Activated CD8-positive, alpha-beta memory T cell treated with anti-CD3 and anti-CD28 coated beads, Interleukin-2, amount 50 U/mL, for 24 hours (primary cell): ENCODE results near the gene SLC25A6.
"Not testable (repeated sequence)": the region's sequence is repeated elsewhere in the genome, so short reads cannot be mapped to it uniquely, and the experiment has no call there.

Source experiments
- DNase-seq: peaks from one replicate; pipeline ENCODE4 v3.0.0-alpha.2; 2020; ENCODE audit errors: extremely low read depth

The SLC25A6 gene

DNA sequence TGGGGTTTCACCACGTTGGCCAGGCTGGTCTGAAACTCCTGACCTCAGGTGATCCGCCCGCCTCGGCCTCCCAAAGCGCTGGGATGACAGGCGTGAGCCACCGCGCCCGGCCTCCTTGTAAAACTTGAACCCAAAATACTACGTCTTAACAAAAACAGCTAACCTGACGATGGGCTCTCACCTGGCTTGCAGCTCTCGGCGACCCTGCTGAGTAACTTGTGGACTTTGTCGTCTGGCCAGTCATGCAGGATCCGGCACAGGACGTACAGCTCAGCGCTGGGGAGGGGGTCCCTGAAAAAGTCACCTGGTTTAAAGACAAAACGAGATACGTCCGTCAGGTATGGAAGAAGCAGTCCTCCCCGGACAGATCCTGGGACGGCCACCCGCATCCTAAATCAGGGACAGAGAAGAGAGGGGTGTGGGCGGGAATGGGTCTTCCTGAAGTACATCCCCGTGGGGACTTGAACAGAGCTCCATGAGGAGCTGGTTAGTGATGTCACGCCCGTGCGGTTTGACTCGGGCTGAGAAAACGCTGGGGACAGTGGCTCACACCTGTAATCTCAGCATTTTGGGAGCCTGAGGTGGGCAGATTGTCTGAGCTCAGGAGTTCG is 20.7 kb upstream of the SLC25A6 start:
- no peak for DNase-seq

- DNase-seq: no peak
Measured at GRCh38 chrX:1411326-1411725, 19.4 kb upstream of the SLC25A6 start.

DNA sequence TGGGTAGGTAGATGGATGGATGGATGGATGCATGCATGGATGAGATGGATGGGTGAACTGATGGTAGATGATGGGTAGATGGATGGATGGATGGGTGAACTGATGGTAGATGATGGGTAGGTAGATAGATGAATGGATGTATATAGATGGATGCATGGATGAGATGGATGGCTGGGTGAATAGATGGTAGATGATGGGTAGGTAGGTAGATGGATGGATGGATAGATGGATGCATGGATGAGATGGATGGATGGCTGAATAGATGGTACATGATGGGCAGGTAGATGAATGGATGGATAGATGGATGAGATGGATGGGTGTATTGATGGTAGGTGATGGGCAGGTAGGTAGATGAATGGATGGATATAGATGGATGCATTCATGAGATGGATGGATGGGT is 15.1 kb upstream of the SLC25A6 start:
- no peak for DNase-seq

- DNase-seq: not testable (repeated sequence)
Measured at GRCh38 chrX:1405769-1406168, 13.9 kb upstream of the SLC25A6 start.

GRCh38 chrX:1403867-1404266 is 12.0 kb upstream of the SLC25A6 start:
- not testable (repeated sequence) for DNase-seq

DNA sequence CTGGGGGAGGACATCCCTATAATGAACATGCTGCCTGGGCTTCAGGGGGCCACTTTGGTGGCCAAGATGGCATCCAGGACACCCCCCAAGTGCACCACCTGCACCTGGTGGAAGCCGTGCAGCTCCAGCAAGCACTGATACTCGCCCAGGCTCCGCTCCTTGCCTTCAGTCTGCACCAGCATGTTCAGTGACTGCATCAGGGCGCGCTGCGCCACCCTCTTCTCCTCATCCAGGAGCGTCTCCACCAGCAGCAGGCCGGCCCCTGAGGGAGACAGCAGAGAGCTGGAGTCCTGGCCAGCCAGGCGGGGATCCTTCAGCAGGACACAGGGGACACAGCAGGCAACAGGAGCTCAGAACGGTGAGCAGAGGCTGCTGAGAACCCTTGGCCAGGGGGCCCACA is 11.3 kb upstream of the SLC25A6 start:
- DNase-seq: no peak

DNA sequence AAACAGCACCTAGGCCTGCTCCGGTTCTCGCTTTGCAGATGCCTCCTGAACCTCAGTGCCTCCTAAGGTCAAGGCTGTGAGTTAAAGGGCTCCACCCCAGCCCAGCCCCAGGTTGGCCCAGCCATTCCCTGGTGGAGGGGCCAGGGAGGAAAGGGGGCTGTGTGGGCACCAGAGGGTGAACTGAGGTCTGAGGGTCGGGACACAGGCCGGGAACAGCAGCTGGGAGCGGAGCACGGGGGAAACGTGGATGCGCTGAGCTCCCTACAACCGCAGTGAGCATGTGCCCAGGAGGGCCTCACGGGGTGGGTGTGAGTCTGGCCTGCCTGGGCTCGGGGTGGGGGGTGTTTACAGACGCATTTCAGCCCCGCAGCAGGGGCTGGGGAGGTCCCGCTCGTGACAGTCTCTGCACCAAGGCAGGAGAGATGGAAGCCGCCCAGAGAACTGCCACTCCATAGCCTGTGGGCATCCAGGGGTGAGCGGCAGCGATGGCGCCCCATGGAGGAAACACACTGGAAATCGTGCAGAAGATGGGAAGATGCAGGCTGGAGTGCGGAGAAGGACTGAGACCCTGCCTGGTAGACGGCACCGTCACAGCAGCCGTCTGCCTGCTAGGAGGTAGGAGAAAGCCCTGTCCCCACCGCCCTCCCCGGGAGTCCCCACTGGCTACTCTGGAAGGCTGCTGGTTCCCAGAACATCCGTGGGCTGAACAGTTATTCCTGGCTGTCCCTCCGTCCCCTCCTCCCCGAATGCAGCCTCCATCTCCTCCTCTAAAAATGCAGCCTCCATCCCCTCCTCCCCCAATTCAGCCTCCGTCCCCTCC is 9.9 kb upstream of the SLC25A6 start:
- DNase-seq: no peak

- no peak for DNase-seq
Measured at GRCh38 chrX:1400742-1401471, 9.0 kb upstream of the SLC25A6 start.

DNA sequence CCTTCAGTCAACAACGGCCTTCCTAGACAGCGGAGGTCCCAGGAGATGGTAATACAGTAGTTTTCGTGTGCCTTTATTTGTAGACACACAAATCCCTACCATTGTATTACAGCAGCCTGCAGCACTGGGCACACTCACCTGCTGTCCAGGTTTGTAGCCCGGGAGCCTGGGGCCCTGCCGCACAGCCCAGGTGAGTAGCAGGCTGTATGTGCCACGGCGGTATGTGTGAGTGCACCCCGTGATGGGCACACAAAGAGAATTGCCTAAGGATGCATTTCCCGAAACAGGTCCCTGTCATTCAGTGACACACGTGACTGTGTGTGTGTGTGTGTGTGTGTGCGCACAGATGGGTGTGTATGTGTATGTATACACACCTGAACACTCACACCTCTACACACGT is 8.1 kb upstream of the SLC25A6 start:
- no peak for DNase-seq

GRCh38 chrX:1398431-1399340 is 6.8 kb upstream of the SLC25A6 start:
- no peak for DNase-seq

DNA sequence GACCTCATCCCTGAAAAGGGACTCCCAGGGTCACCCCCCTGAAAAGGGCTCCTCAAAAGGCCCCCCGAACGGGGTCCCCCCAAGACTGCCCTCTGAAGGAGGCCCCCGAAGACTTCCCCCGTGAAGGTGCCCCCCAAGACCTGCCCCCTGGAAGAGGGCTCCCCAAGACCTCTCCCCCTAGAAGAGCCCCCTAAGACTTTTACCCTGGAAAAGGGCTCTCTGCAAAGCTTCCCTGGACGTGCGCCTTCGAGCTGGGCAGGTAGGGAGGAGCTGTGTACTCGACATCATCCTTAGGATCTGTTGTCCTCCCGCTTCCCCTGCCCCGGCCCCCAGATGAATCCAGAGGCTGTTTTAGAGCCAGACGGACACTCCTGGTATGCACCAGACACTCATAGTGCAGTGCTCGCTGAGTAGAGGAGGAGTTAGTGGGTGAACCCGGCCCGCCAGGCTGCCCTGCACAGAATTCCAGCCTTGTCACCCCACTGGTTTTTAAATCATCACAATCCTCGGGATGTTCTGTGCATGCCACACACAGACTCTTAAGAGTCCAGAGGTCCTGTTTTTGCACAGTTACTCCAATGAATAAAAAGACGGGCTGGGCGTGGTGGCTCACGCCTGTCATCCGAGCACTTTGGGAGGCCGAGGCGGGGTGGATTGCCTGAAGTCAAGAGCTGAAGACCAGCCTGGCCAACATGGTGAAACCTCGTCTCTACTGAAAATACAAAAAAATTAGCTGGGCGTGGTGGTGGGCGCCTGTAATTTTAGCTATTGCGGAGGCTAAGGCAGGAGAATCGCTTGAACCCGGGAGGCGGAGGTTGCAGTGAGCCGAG is 5.7 kb upstream of the SLC25A6 start:
- no peak for DNase-seq

DNA sequence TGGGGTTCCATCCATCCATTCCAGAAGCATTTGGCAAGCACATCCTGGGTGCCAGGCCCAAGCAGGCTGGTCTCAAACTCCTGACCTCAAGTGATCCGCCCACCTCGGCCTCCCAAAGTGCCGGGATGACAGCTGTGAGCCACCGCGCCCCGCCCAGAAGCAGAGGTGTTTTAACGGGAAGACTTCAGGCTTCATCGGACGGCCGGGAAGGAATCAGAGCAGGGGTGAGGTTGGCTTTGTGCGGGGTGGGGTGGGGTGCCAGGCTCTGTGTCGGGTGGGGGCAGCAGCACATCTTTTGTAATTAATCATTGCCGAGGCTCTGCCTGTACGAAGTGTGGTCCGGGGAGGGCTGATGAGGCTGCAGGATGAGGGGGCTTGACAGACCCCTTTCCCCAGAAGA is 5.1 kb upstream of the SLC25A6 start:
- no peak for DNase-seq

DNA sequence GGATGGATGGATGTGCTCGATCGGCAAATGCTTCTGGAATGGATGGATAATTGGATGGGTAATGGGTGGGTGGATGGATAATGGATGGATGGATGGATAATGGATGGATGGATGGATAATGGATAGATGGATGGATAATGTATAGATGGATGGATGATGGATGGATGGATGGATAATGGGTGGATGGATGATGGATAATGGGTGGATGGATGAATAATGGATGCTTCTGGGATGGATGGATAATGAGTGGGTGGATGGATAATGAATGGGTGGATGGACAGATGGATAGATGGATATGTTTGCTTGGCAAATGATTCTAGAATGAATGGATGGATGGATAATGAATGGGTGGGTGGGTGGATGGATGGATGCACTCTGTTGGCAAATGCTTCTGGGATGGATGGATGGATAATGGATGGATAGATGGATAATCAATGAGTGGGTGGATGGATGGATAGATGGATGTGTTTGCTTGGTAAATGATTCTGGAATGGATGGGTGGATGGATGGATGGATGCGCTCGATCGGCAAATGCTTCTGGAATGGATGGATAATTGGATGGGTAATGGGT is 3.8 kb upstream of the SLC25A6 start:
- DNase-seq: no peak

- DNase-seq: no peak
Measured at GRCh38 chrX:1394731-1395501, 3.0 kb upstream of the SLC25A6 start.

DNA sequence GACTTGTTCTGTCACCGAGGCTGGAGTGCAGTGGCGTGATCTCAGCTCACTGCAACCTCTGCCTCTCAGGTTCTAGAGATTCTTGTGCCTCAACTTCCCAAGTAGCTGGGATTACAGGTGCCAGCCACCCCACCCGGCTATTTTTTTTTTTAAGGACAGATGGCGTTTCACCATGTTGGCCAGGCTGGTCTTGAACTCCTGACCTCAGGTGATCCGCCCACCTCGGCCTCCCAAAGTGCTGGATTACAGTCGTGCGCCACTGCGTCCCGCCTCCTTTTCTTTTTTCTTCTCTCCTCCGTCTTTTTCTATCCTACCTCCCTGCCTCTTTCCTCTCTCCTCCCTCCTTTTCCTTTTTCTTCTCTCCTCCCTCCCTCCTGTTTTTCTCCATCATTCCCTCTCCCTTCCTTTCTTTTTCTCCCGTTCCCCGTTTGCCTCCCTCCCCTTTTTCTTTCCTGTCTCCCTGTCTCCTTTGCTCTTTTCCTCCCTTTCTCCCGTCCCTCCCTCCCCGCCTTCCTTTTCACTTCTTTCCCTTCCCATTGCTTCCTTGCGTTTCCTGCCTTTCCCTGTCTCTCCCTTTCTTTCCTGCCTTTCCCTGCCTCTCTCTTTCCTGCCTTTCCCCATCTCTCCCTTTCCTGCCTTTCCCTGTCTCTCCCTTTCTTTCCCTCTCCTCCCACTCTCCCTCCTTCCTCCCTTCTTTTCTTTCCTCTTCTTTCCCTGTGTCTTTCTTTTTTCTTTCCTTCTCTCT is 2.1 kb upstream of the SLC25A6 start:
- no peak for DNase-seq

- no peak for DNase-seq
Measured at GRCh38 chrX:1392376-1393068, 609 bp upstream of the SLC25A6 start.

DNA sequence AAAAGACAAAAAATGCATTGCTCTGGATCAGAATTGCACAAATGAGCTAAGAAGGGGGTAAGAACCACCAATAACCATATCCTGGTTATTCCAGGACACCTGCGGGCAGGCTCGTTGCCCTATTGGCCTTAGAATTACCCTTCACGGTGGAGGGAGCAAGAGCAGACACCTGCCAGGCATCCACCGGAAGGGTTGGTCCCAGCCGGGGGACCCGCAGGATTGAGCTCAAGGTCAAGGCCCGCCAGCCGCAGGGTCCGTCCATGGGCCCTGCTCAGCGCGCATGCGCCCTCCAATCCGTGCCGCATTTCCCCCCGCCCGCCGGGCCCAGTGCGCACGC is 575 bp downstream of the SLC25A6 start:
- no peak for DNase-seq

DNA sequence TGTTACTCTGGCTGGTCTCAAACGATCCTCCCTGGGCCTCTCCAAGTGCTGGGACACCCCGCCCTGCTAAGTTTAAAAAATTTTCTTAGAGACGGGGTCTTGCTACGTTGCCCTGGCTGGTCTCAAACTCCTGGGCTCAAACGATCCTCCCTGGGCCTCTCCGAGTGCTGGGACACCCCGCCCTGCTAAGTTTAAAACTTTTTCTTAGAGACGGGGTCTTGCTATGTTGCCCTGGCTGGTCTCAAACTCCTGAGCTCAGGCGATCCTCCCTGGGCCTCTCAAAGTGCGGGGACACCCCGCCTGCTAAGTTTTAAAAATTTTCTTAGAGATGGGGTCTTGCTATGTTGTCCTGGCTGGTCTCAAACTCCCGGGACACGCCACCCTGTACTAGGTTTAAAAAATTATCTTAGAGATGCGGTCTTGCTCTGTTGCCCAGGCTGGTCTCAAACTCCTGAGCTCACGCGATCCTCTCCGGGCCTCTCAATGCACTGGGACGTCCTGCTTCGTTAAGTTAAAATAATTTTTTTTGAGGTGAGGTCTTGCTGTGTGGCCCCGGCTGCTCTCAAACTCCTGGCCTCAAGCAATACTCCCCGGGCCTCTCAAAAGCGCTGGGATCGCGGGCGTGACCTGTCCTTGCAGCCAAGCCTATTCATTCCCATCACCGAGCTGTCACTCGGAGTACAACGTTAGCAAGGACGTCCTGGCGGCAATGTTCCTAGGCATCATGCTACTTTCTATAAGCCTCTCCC is 1.1 kb downstream of the SLC25A6 start:
- DNase-seq: no peak
